HEK293 (cell line): Measurements from ENCODE around the gene ZNF775.
A peak's percentile ranks its signal among the peaks of the same experiment; 100 is the strongest.

Source experiments
- CTCF ChIA-PET: fragments of 350-600 bp; formaldehyde crosslinking; extraction: SDS; loops from one replicate; lab custom pipeline; 2021; ENCODE audit warnings: antibody characterized with exemption; lab: Yijun Ruan, JAX
- POLR2A ChIA-PET: fragments of 300-600 bp; formaldehyde crosslinking; extraction: SDS; loops from one replicate; lab custom pipeline; 2020; ENCODE audit warnings: antibody characterized with exemption, inconsistent platforms; lab: Yijun Ruan, JAX
- H3K27ac ChIP-seq: fragments of 200-500 bp; sonication (Bioruptor generic); 2 replicates; pipeline ENCODE4 v1.5.1; 2014; ENCODE audit warnings: low read depth, low read length, control low read depth, inconsistent platforms; ENCODE audit errors: extremely low read depth
- H3K36me3 ChIP-seq, 2 experiments: fragments of 200-500 bp in 1 of 2; sonication (Bioruptor generic) in 1 of 2; 1 replicate in 1 of 2; 2 replicates in 1 of 2; pipeline ENCODE4 v1.5.1; 2014 to 2017; ENCODE audit warnings: inconsistent platforms in 2 of 2, low read length in 2 of 2; ENCODE audit not compliant: control insufficient read depth in 2 of 2, insufficient read depth in 1 of 2
- H3K4me1 ChIP-seq: fragments of 200-500 bp; sonication (Bioruptor generic); 2 replicates; pipeline ENCODE4 v1.5.1; 2014; ENCODE audit warnings: mild to moderate bottlenecking, low read length, inconsistent platforms; ENCODE audit not compliant: control insufficient read depth, insufficient read depth
- H3K4me3 ChIP-seq: 2 replicates; pipeline ENCODE4 v1.5.1; 2011; ENCODE audit warnings: low read depth, mild to moderate bottlenecking, control low read depth, low read length, moderate library complexity
- H3K9me3 ChIP-seq: fragments of 200-500 bp; sonication (Bioruptor generic); 2 replicates; pipeline ENCODE4 v1.5.1; 2014; ENCODE audit warnings: low read depth, low read length, inconsistent platforms; ENCODE audit not compliant: control insufficient read depth, insufficient read depth
- BCL11B ChIP-seq: fragments of 450-650 bp; formaldehyde crosslinking; IDR thresholded peaks from 2 replicates; pipeline ENCODE4 v1.5.1; 2016; ENCODE audit warnings: low read depth, missing biosample characterization, missing genetic modification characterization
- EGR2 ChIP-seq: fragments of 450-650 bp; formaldehyde crosslinking; IDR thresholded peaks from 2 replicates; pipeline ENCODE4 v1.5.1; 2016; ENCODE audit warnings: low read depth, missing biosample characterization, missing genetic modification characterization
- KLF16 ChIP-seq: fragments of 450-650 bp; formaldehyde crosslinking; IDR thresholded peaks from 2 replicates; pipeline ENCODE4 v1.5.1; 2017; ENCODE audit warnings: missing biosample characterization, missing genetic modification characterization
- MYNN ChIP-seq: fragments of 450-650 bp; formaldehyde crosslinking; IDR thresholded peaks from 2 replicates; pipeline ENCODE4 v1.5.1; 2016; ENCODE audit warnings: missing biosample characterization, missing genetic modification characterization, borderline replicate concordance
- PRDM1 ChIP-seq: fragments of 450-650 bp; formaldehyde crosslinking; IDR thresholded peaks from 2 replicates; pipeline ENCODE4; 2016; ENCODE audit warnings: missing biosample characterization, missing genetic modification characterization
- TCF7L2 ChIP-seq: IDR thresholded peaks from 2 replicates; pipeline ENCODE4 v1.6.1; 2011; ENCODE audit warnings: low read depth, mild to moderate bottlenecking, inconsistent platforms, low read length, moderate library complexity, borderline replicate concordance
- ZBTB10 ChIP-seq: fragments of 450-650 bp; formaldehyde crosslinking; IDR thresholded peaks from 2 replicates; pipeline ENCODE4 v1.5.1; 2016; ENCODE audit warnings: missing biosample characterization, missing genetic modification characterization
- ZBTB21 ChIP-seq: fragments of 450-650 bp; formaldehyde crosslinking; IDR thresholded peaks from 2 replicates; pipeline ENCODE4 v1.5.1; 2017; ENCODE audit warnings: missing biosample characterization, missing genetic modification characterization
- ZBTB26 ChIP-seq: fragments of 450-650 bp; formaldehyde crosslinking; optimal IDR thresholded peaks from 2 replicates; pipeline ENCODE3; 2016; ENCODE audit warnings: missing biosample characterization, mild to moderate bottlenecking, missing genetic modification characterization
- ZFHX2 ChIP-seq: fragments of 450-650 bp; formaldehyde crosslinking; conservative IDR thresholded peaks from 2 replicates; pipeline ENCODE4 v1.5.1; 2016; ENCODE audit warnings: missing biosample characterization, missing genetic modification characterization
- ZIC2 ChIP-seq: fragments of 450-650 bp; formaldehyde crosslinking; IDR thresholded peaks from 2 replicates; pipeline ENCODE4 v1.5.1; 2016; ENCODE audit warnings: missing biosample characterization, missing genetic modification characterization
- ZNF121 ChIP-seq: fragments of 450-650 bp; formaldehyde crosslinking; IDR thresholded peaks from 2 replicates; pipeline ENCODE4 v1.5.1; 2016; ENCODE audit warnings: missing biosample characterization, missing genetic modification characterization
- ZNF16 ChIP-seq: fragments of 450-650 bp; formaldehyde crosslinking; IDR thresholded peaks from 2 replicates; pipeline ENCODE4 v1.5.1; 2016; ENCODE audit warnings: low read depth, missing biosample characterization, missing genetic modification characterization
- ZNF169 ChIP-seq: fragments of 450-650 bp; formaldehyde crosslinking; IDR thresholded peaks from 2 replicates; pipeline ENCODE4 v1.5.1; 2016; ENCODE audit warnings: missing biosample characterization, missing genetic modification characterization
- ZNF175 ChIP-seq: fragments of 450-650 bp; formaldehyde crosslinking; IDR thresholded peaks from 2 replicates; pipeline ENCODE4 v1.5.1; 2016; ENCODE audit warnings: missing biosample characterization, missing genetic modification characterization
- ZNF366 ChIP-seq: fragments of 450-650 bp; formaldehyde crosslinking; conservative IDR thresholded peaks from 2 replicates; pipeline ENCODE4 v1.5.1; 2016; ENCODE audit warnings: missing biosample characterization, missing genetic modification characterization
- ZNF548 ChIP-seq: fragments of 450-650 bp; formaldehyde crosslinking; IDR thresholded peaks from 2 replicates; pipeline ENCODE4 v1.5.1; 2016; ENCODE audit warnings: missing biosample characterization, missing genetic modification characterization
- ZNF560 ChIP-seq: fragments of 450-650 bp; formaldehyde crosslinking; IDR thresholded peaks from 2 replicates; pipeline ENCODE4 v1.5.1; 2017; ENCODE audit warnings: missing biosample characterization, missing genetic modification characterization, borderline replicate concordance
- ZNF561 ChIP-seq: fragments of 450-650 bp; IDR thresholded peaks from 2 replicates; pipeline ENCODE4 v1.5.1; 2018; ENCODE audit warnings: missing biosample characterization, missing genetic modification characterization, borderline replicate concordance
- ZNF677 ChIP-seq: fragments of 450-650 bp; IDR thresholded peaks from 2 replicates; pipeline ENCODE4 v1.5.0; 2018; ENCODE audit warnings: missing biosample characterization, mild to moderate bottlenecking, missing genetic modification characterization, moderate library complexity
- ZSCAN16 ChIP-seq: fragments of 450-650 bp; formaldehyde crosslinking; IDR thresholded peaks from 2 replicates; pipeline ENCODE4 v1.5.1; 2016; ENCODE audit warnings: missing biosample characterization, missing genetic modification characterization

Gene ZNF775

GRCh38 chr7:150368884-150369747, 10.0 kb upstream of the ZNF775 start (continued):
- TF ChIP-seq ZBTB10 (tag by site-specific recombination) = peak; percentile 25; the same call in 1 of the 2 replicates
- TF ChIP-seq KLF16 (tag by site-specific recombination) = 0 out of 2 replicates have a peak, but pooled peaks have one; percentile 31
- no peak for TF ChIP-seq ZNF175

- CTCF ChIA-PET = interaction anchor here (0.7 to 0.9 kb wide), 2 partner anchors 12 to 16 kb away, joined by 3 read pairs; no protein-coding TSS in a partner anchor
- peaks cover 0 to 52% of the 10 kb centered on the region in 2 experiments; a peak in 1 of 3 replicates for H3K36me3 ChIP-seq
- no peak for TF ChIP-seq ZNF121 (tag by site-specific recombination)
- TF ChIP-seq ZBTB21 (tag by site-specific recombination) = no peak
- no peak for TF ChIP-seq ZNF561
- TF ChIP-seq ZFHX2 = peak; percentile 81
- no peak for TF ChIP-seq BCL11B (tag by site-specific recombination)
- TF ChIP-seq ZNF366 (tag by site-specific recombination) = no peak
- no peak for TF ChIP-seq MYNN (tag by site-specific recombination)
- TF ChIP-seq ZNF677 (tag by site-specific recombination) = no peak
- peak; percentile 5; the same call in 1 of the 2 replicates for TF ChIP-seq ZIC2 (tag by site-specific recombination)
- TF ChIP-seq ZNF16 (tag by site-specific recombination) = no peak
- no peak for TF ChIP-seq TCF7L2
- no peak for TF ChIP-seq ZNF169
- no peak for TF ChIP-seq ZNF560 (tag by site-specific recombination)
- no peak for TF ChIP-seq ZBTB26 (tag by site-specific recombination)
- TF ChIP-seq ZSCAN16 = no peak
- no peak for TF ChIP-seq ZNF548
- TF ChIP-seq EGR2 (tag by site-specific recombination) = peak; percentile 76
- no peak for TF ChIP-seq PRDM1 (tag by site-specific recombination)
Observed at GRCh38 chr7:150369748-150370501, 9.2 kb upstream of the ZNF775 start.

More at GRCh38 chr7:150369748-150370501, 9.2 kb upstream of the ZNF775 start:
- Histone ChIP-seq H3K9me3 (no peaks in the 10 kb centered on the region), H3K4me3 (peak overlapping the region; percentile 89), H3K4me1 (no peaks in the 10 kb centered on the region), H3K27ac (peak overlapping the region; percentile 74; the same call in 1 of the 2 replicates)
- POLR2A ChIA-PET = interaction anchor here (1.1 to 2.5 kb wide), 3 partner anchors 8 to 48 kb away, joined by 3 to 18 read pairs (median 3); no protein-coding TSS in a partner anchor
